HepG2 (cell line): Measurements from ENCODE around the gene P3H3. TPM values are rescaled to one million over a fixed set of nuclear protein-coding genes. Genes with fewer than 3 reads are reported as not detected.

Source experiments
- ATF3 ChIP-seq: sonication (generic); formaldehyde crosslinking; IDR thresholded peaks from 2 replicates; pipeline ENCODE4 v1.4.0; 2020; ENCODE audit warnings: missing genetic modification reagents
- CREBL2 ChIP-seq: sonication (generic); formaldehyde crosslinking; IDR thresholded peaks from 2 replicates; pipeline ENCODE4 v1.8.1; 2023; ENCODE audit warnings: missing genetic modification reagents, mild to moderate bottlenecking, borderline replicate concordance
- HNRNPUL1 ChIP-seq: fragments of 200-400 bp; formaldehyde crosslinking; IDR thresholded peaks from 2 replicates; pipeline ENCODE4 v1.6.1; 2017; ENCODE audit warnings: low read depth, mild to moderate bottlenecking, low read length, moderate library complexity
- MTERF4 ChIP-seq: sonication (generic); formaldehyde crosslinking; IDR thresholded peaks from 2 replicates; pipeline ENCODE4 v1.8.0; 2023; ENCODE audit warnings: mild to moderate bottlenecking, missing genetic modification reagents
- NCOA1 ChIP-seq: sonication (generic); formaldehyde crosslinking; IDR thresholded peaks from 2 replicates; pipeline ENCODE4 v1.9.0; 2021; ENCODE audit warnings: missing genetic modification reagents
- NFKBIZ ChIP-seq: IDR thresholded peaks from 2 replicates; pipeline ENCODE4 v1.6.1; 2018; ENCODE audit warnings: missing genetic modification reagents, missing compliant biosample characterization
- NKX3-1 ChIP-seq: sonication (generic); formaldehyde crosslinking; IDR thresholded peaks from 2 replicates; pipeline ENCODE4 v1.5.0; 2020; ENCODE audit warnings: missing genetic modification reagents
- SNRNP70 ChIP-seq: fragments of 200-400 bp; formaldehyde crosslinking; IDR thresholded peaks from 2 replicates; pipeline ENCODE4 v1.6.1; 2017; ENCODE audit warnings: mild to moderate bottlenecking, low read depth, low read length, moderate library complexity
- SP140L ChIP-seq: sonication (generic); formaldehyde crosslinking; IDR thresholded peaks from 2 replicates; pipeline ENCODE4 v1.4.0; 2020; ENCODE audit warnings: missing genetic modification reagents, borderline replicate concordance
- STAT6 ChIP-seq: sonication (generic); formaldehyde crosslinking; IDR thresholded peaks from 2 replicates; pipeline ENCODE4 v1.4.0; 2020; ENCODE audit warnings: missing genetic modification reagents, mild to moderate bottlenecking, borderline replicate concordance
- TEAD3 ChIP-seq: optimal IDR thresholded peaks from 2 replicates; pipeline ENCODE3; 2016; ENCODE audit warnings: borderline replicate concordance
- TFE3 ChIP-seq: IDR thresholded peaks from 2 replicates; pipeline ENCODE4 v1.6.1; 2016
- THAP9 ChIP-seq: sonication (generic); formaldehyde crosslinking; IDR thresholded peaks from 2 replicates; pipeline ENCODE4; 2020; ENCODE audit warnings: missing genetic modification reagents, mild to moderate bottlenecking, borderline replicate concordance
- ZC3H13 ChIP-seq: sonication (generic); formaldehyde crosslinking; IDR thresholded peaks from 2 replicates; pipeline ENCODE4 v1.8.1; 2023; ENCODE audit warnings: mild to moderate bottlenecking, missing genetic modification reagents, moderate library complexity
- ZC3H4 ChIP-seq: sonication (generic); formaldehyde crosslinking; IDR thresholded peaks from 2 replicates; pipeline ENCODE4 v1.4.0; 2020; ENCODE audit warnings: missing genetic modification reagents, borderline replicate concordance
- ZFP36L2 ChIP-seq: sonication (generic); formaldehyde crosslinking; IDR thresholded peaks from 2 replicates; pipeline ENCODE4 v1.4.0; 2020; ENCODE audit warnings: missing genetic modification reagents
- ZKSCAN1 ChIP-seq: fragments of 150-350 bp; IDR thresholded peaks from 2 replicates; pipeline ENCODE4 v1.6.1; 2014; ENCODE audit warnings: low read length
- ZNF251 ChIP-seq: sonication (generic); formaldehyde crosslinking; IDR thresholded peaks from 2 replicates; pipeline ENCODE4 v1.9.0; 2021; ENCODE audit warnings: mild to moderate bottlenecking, missing genetic modification reagents
- ZNF317 ChIP-seq: sonication (generic); formaldehyde crosslinking; IDR thresholded peaks from 2 replicates; pipeline ENCODE4 v1.5.0; 2020; ENCODE audit warnings: mild to moderate bottlenecking, missing genetic modification reagents
- ZNF33A ChIP-seq: sonication (generic); formaldehyde crosslinking; IDR thresholded peaks from 2 replicates; pipeline ENCODE4 v1.5.1; 2020; ENCODE audit warnings: missing genetic modification reagents, mild to moderate bottlenecking, moderate library complexity, borderline replicate concordance
- ZNF460 ChIP-seq: sonication (generic); formaldehyde crosslinking; IDR thresholded peaks from 2 replicates; pipeline ENCODE4 v1.5.1; 2020; ENCODE audit warnings: missing genetic modification reagents, mild to moderate bottlenecking, borderline replicate concordance
- ZNF572 ChIP-seq: sonication (generic); formaldehyde crosslinking; IDR thresholded peaks from 2 replicates; pipeline ENCODE4 v1.5.1; 2020; ENCODE audit warnings: mild to moderate bottlenecking, missing genetic modification reagents
- polyA plus RNA-seq, 8 experiments: library from polyadenylated mRNA; depleted of rRNA in 3 of 8; stranded (reverse) in 7 of 8; unstranded in 1 of 8; fragments of >200 nt; fragmentation: Illumina TruSeq in 4 of 8; extraction: Trizol in 4 of 8; gene quantifications; 2 replicates each; pipeline versions ENCODE4 v1.2.1 to v1.2.3, GENCODE V29; 2011 to 2016; ENCODE audit warnings: low read depth in 4 of 8, missing spikeins in 1 of 8, mixed read lengths in 1 of 8; ENCODE audit not compliant: insufficient read depth in 1 of 8
- total RNA-seq, 5 experiments: library from RNA; depleted of rRNA; stranded (reverse); fragments of >200 nt; fragmentation: Illumina TruSeq; extraction: Trizol; gene quantifications; 2 replicates each; pipeline ENCODE4 v1.2.3, GENCODE V29; 2016; ENCODE audit warnings: low read depth in 1 of 5

Gene P3H3
- total and polyA plus RNA-seq, 2 of the 13 experiments (the other 11 are each of a cell fraction or from before 2014, with no cell fraction given), result 20.1 to 20.5 TPM

- TF ChIP-seq NKX3-1 (CRISPR knock-in tag) (no peak), NFKBIZ (no peak), ZFP36L2 (CRISPR knock-in tag) (no peak), ZNF251 (no peak), THAP9 (no peak), ZNF460 (CRISPR knock-in tag) (no peak), STAT6 (CRISPR knock-in tag) (no peak), ZNF33A (no peak), ZC3H13 (CRISPR knock-in tag) (no peak), ATF3 (CRISPR knock-in tag) (no peak; the same call in 1 of the 2 replicates), ZC3H4 (CRISPR knock-in tag) (no peak), SNRNP70 (no peak), SP140L (CRISPR knock-in tag) (no peak), ZNF317 (CRISPR knock-in tag) (no peak), NCOA1 (CRISPR knock-in tag) (no peak), TFE3 (CRISPR knock-in tag) (no peak), TEAD3 (CRISPR knock-in tag) (peak; percentile 85), CREBL2 (CRISPR knock-in tag) (no peak), HNRNPUL1 (no peak), ZNF572 (CRISPR knock-in tag) (no peak), ZKSCAN1 (no peak), MTERF4 (CRISPR knock-in tag) (0 out of 2 replicates have a peak, but pooled peaks have one; percentile 36)
These were observed 2.6 kb upstream of the P3H3 start (continued) for GRCh38 chr12:6825398-6826124.
